ENCODE measurements around the gene IQSEC2.

IQSEC2 gene

DNA sequence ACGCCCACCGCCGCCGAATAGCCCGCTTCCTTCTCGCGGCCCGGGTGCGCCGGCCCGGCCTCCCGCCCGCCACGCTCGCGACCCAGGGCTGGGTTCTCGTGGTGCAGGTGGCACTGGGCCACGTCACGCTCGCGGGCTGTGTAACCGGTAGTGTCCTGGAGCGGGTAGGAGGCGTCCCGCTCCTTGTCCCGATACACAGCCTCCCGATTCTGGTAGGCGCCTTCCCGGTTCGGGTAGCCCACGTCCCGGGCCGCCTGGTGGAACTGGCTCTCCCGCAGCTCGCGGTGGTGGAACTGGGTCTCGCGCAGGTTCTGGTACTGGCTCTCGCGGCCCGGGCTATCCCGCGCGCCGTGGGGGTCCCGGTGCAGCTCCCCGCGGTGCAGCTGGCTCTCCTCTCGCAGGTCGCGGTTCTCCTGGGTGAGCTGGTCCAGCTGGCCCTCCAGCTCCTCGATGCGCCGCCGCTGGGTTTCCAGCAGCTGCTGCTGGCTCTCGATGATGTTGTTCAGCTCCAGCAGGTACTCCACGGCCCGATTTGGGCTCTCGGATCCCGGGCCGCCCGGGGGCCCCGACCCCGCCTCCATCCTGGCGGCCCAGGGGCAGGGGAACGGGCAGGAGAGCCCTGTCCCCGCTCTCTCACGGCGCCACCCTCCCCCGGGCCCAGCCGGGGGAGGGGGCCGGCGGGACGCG, 39.3 kb upstream of the IQSEC2 start (continued):
- TF ChIP-seq, protein P1, sequence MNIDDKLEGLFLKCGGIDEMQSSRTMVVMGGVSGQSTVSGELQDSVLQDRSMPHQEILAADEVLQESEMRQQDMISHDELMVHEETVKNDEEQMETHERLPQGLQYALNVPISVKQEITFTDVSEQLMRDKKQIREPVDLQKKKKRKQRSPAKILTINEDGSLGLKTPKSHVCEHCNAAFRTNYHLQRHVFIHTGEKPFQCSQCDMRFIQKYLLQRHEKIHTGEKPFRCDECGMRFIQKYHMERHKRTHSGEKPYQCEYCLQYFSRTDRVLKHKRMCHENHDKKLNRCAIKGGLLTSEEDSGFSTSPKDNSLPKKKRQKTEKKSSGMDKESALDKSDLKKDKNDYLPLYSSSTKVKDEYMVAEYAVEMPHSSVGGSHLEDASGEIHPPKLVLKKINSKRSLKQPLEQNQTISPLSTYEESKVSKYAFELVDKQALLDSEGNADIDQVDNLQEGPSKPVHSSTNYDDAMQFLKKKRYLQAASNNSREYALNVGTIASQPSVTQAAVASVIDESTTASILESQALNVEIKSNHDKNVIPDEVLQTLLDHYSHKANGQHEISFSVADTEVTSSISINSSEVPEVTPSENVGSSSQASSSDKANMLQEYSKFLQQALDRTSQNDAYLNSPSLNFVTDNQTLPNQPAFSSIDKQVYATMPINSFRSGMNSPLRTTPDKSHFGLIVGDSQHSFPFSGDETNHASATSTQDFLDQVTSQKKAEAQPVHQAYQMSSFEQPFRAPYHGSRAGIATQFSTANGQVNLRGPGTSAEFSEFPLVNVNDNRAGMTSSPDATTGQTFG (tag by site-specific recombination; IDR thresholded peaks at IDR 0.05; ENCODE audit: borderline replicate concordance), result no peak
- TF ChIP-seq ZNF391 (tag by site-specific recombination; IDR thresholded peaks at IDR 0.05; ENCODE audit: borderline replicate concordance, low read depth), result peak; percentile 22; the same call in 1 of the 2 replicates
- TF ChIP-seq, protein P2, sequence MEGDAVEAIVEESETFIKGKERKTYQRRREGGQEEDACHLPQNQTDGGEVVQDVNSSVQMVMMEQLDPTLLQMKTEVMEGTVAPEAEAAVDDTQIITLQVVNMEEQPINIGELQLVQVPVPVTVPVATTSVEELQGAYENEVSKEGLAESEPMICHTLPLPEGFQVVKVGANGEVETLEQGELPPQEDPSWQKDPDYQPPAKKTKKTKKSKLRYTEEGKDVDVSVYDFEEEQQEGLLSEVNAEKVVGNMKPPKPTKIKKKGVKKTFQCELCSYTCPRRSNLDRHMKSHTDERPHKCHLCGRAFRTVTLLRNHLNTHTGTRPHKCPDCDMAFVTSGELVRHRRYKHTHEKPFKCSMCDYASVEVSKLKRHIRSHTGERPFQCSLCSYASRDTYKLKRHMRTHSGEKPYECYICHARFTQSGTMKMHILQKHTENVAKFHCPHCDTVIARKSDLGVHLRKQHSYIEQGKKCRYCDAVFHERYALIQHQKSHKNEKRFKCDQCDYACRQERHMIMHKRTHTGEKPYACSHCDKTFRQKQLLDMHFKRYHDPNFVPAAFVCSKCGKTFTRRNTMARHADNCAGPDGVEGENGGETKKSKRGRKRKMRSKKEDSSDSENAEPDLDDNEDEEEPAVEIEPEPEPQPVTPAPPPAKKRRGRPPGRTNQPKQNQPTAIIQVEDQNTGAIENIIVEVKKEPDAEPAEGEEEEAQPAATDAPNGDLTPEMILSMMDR (tag by site-specific recombination; IDR thresholded peaks at IDR 0.05), result 0 out of 2 replicates have a peak, but pooled peaks have one; percentile 25
- TF ChIP-seq ZNF423 (tag by site-specific recombination; IDR thresholded peaks at IDR 0.05), result 0 out of 2 replicates have a peak, but pooled peaks have one; percentile 54
- TF ChIP-seq ZNF335 (tag by site-specific recombination; conservative IDR thresholded peaks at IDR 0.05), result peak; percentile 10; the same call in 1 of the 2 replicates
- TF ChIP-seq, protein P3, sequence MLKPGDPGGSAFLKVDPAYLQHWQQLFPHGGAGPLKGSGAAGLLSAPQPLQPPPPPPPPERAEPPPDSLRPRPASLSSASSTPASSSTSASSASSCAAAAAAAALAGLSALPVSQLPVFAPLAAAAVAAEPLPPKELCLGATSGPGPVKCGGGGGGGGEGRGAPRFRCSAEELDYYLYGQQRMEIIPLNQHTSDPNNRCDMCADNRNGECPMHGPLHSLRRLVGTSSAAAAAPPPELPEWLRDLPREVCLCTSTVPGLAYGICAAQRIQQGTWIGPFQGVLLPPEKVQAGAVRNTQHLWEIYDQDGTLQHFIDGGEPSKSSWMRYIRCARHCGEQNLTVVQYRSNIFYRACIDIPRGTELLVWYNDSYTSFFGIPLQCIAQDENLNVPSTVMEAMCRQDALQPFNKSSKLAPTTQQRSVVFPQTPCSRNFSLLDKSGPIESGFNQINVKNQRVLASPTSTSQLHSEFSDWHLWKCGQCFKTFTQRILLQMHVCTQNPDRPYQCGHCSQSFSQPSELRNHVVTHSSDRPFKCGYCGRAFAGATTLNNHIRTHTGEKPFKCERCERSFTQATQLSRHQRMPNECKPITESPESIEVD (tag by site-specific recombination; IDR thresholded peaks at IDR 0.05), result no peak
- 0 out of 2 replicates have a peak, but pooled peaks have one; percentile 29 for TF ChIP-seq ZNF76 (tag by site-specific recombination; IDR thresholded peaks at IDR 0.05; ENCODE audit: borderline replicate concordance, low read depth)
- TF ChIP-seq, protein P4, sequence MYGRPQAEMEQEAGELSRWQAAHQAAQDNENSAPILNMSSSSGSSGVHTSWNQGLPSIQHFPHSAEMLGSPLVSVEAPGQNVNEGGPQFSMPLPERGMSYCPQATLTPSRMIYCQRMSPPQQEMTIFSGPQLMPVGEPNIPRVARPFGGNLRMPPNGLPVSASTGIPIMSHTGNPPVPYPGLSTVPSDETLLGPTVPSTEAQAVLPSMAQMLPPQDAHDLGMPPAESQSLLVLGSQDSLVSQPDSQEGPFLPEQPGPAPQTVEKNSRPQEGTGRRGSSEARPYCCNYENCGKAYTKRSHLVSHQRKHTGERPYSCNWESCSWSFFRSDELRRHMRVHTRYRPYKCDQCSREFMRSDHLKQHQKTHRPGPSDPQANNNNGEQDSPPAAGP (tag by site-specific recombination; IDR thresholded peaks at IDR 0.05), result peak; percentile 32; the same call in 1 of the 2 replicates
- TF ChIP-seq ZNF626 (tag by site-specific recombination; IDR thresholded peaks at IDR 0.05), result no peak
- peak; percentile 30; the same call in 1 of the 2 replicates for TF ChIP-seq ZEB2 (tag by site-specific recombination; IDR thresholded peaks at IDR 0.05)
- 0 out of 2 replicates have a peak, but pooled peaks have one; percentile 20 for TF ChIP-seq ZNF561 (tag by site-specific recombination; IDR thresholded peaks at IDR 0.05; ENCODE audit: borderline replicate concordance)
- TF ChIP-seq ZIC2 (tag by site-specific recombination; IDR thresholded peaks at IDR 0.05), result peak; percentile 86
- TF ChIP-seq ZNF121 (tag by site-specific recombination; IDR thresholded peaks at IDR 0.05), result peak; percentile 50; the same call in 1 of the 2 replicates
- TF ChIP-seq, protein P5, sequence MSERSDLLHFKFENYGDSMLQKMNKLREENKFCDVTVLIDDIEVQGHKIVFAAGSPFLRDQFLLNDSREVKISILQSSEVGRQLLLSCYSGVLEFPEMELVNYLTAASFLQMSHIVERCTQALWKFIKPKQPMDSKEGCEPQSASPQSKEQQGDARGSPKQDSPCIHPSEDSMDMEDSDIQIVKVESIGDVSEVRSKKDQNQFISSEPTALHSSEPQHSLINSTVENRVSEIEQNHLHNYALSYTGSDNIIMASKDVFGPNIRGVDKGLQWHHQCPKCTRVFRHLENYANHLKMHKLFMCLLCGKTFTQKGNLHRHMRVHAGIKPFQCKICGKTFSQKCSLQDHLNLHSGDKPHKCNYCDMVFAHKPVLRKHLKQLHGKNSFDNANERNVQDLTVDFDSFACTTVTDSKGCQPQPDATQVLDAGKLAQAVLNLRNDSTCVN (tag by site-specific recombination; optimal IDR thresholded peaks at IDR 0.05), result peak; percentile 91
- no peak for TF ChIP-seq HOXD13 (CRISPR knock-in tag; IDR thresholded peaks at IDR 0.05; ENCODE audit: borderline replicate concordance)
- peak; percentile 50; the same call in 1 of the 2 replicates for TF ChIP-seq ZNF600 (tag by site-specific recombination; IDR thresholded peaks at IDR 0.05)
- TF ChIP-seq ZBTB17 (tag by site-specific recombination; IDR thresholded peaks at IDR 0.05), result no peak
- TF ChIP-seq, protein P6, sequence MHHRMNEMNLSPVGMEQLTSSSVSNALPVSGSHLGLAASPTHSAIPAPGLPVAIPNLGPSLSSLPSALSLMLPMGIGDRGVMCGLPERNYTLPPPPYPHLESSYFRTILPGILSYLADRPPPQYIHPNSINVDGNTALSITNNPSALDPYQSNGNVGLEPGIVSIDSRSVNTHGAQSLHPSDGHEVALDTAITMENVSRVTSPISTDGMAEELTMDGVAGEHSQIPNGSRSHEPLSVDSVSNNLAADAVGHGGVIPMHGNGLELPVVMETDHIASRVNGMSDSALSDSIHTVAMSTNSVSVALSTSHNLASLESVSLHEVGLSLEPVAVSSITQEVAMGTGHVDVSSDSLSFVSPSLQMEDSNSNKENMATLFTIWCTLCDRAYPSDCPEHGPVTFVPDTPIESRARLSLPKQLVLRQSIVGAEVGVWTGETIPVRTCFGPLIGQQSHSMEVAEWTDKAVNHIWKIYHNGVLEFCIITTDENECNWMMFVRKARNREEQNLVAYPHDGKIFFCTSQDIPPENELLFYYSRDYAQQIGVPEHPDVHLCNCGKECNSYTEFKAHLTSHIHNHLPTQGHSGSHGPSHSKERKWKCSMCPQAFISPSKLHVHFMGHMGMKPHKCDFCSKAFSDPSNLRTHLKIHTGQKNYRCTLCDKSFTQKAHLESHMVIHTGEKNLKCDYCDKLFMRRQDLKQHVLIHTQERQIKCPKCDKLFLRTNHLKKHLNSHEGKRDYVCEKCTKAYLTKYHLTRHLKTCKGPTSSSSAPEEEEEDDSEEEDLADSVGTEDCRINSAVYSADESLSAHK (tag by site-specific recombination; IDR thresholded peaks at IDR 0.05), result no peak
- TF ChIP-seq ZBTB7A (tag by site-specific recombination; IDR thresholded peaks at IDR 0.05; ENCODE audit: low read depth), result no peak
